Hematopoietic multipotent progenitor cell treated with erythropoietin and hydrocortisone succinate and interleukin-3 and kit ligand, for 8 days (in vitro differentiated cells): ENCODE measurements around the gene JAM3.

Source experiments
- DNase-seq: peaks from one replicate; pipeline ENCODE4 v3.0.0-alpha.2; 2015

The JAM3 gene

DNA sequence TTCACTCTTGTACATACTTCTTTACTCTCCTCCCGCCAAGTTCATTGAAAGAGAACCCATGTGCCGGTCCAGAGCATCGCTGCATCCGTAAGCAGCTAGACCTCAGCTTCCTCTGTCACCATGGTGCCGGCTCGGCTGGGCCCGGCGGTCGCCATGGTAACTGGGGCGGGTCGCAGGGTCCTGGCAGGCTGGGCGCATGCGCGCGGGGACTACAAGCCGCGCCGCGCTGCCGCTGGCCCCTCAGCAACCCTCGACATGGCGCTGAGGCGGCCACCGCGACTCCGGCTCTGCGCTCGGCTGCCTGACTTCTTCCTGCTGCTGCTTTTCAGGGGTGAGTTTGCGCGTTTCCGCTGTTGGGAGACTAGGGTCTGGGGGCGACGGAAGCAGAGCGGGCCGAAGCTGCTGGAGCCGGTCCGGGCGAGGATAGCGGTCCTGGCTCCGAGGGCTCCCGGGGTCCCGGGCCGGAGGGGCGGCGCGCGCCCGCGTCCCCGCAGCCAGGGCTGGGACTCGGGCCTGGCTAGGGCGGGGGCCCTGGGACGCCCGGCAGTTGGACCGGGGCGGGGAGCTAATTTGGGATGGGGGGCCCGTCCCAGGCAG, at the start of gene JAM3:
TSS of gene JAM3 (plus strand) at position 244 of the 597 bp plus-strand sequence. CDS start at position 256, 12 bp downstream.
- peak; percentile 77 for DNase-seq

DNA sequence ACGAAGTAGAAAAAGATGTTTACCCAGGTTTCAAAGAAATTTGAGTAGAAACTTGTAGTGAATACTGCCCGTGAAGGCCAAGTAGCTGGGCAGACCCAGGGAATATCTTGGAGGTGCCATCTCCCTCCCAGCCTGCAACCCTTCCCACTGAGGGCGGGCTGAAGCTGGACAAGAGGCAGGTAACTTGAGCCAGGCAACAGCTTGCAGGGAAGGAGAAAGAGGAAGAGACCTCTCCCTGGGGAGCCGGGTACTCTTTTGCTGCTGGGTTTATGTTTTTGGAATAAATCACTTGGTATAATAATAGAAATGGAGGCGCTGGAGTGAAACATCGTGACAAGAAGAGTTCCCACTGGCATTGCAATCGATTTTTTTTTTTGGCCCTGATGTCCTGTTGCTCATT, 49.4 kb upstream of the JAM3 start:
- DNase-seq = no peak

DNA sequence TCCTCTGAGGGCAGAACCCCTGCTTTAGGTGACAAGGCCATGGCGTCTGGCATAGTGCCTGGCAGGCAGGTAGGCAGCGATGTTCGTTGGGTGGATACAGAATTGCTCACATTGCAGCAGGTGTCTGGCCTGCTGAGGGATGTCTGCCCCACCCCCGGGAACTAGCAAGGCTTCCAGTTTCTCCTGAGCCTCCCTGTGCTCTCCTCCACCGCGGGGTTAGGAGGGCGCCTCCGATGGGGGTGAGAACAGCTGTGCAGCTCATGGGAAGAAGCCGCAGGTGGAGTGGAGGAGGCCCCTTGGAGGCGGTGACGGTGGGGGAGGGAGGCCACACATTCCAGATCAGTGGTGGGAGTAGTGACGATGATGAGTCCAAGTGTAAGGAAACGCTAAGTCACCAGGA, 48.3 kb upstream of the JAM3 start:
- DNase-seq = no peak

GRCh38 chr11:134021326-134021725, 47.5 kb upstream of the JAM3 start:
- DNase-seq = no peak

GRCh38 chr11:134022748-134023147, 46.1 kb upstream of the JAM3 start:
- no peak for DNase-seq

- DNase-seq = no peak
Observed at GRCh38 chr11:134024420-134025081, 44.3 kb upstream of the JAM3 start.

- DNase-seq = no peak
Observed at GRCh38 chr11:134025082-134025429, 43.8 kb upstream of the JAM3 start.

- no peak for DNase-seq
Observed at GRCh38 chr11:134026655-134027343, 42.1 kb upstream of the JAM3 start.

GRCh38 chr11:134027671-134028070, 41.2 kb upstream of the JAM3 start:
- no peak for DNase-seq

DNA sequence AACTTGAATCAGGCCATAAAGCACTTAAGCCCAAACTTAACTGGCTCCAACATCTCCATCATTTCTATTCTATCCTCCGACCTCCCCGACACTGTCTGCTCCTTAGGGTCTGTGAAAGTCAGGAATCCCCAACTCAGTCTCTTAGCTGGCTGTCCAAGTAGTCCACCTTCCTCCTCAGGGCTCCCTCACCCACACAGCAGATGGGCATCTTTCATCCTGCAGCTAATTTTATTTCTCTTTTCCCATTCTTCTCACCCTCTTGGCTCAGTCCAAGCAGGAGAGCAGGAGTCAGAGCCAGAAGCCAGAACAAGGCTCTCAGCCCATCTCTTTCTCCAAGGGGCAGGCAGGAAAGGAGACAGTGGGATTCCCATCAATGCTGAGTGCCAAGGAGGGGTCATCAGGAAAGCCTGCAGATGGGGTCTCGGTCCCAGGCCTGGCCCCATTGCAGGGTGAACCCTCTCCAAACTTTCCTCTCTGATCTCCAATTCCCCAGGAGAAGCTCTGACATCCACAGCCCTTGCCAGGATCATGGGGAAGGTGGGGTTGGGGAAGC, 40.4 kb upstream of the JAM3 start:
- DNase-seq = no peak

DNA sequence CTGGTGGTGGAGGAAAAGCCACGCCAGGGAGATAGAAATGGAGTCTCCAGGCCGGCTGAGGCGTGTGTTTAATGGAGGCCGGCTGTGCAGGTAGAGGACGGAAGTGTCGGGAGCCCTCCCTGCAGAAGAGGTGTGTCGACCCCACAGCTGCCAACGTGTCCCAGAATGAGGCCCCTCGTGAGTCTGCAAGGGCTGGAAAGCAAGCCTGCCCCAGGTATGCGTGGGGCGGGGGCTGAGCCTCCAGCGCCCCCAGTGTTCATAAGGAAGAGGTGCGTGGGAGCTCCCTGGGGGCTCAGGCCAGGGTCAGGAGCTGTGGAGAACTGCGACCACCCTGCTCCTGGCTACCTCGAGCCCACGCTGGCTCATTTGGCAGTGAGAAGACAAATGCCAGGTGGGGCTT, 38.0 kb upstream of the JAM3 start:
- no peak for DNase-seq

- DNase-seq = no peak
Observed at GRCh38 chr11:134032043-134032442, 36.8 kb upstream of the JAM3 start.

GRCh38 chr11:134032501-134033091, 36.3 kb upstream of the JAM3 start:
- DNase-seq = no peak

GRCh38 chr11:134033276-134033675, 35.6 kb upstream of the JAM3 start:
- DNase-seq = no peak

GRCh38 chr11:134033696-134034491, 35.0 kb upstream of the JAM3 start:
- peak; percentile 19 for DNase-seq

GRCh38 chr11:134034496-134035381, 34.1 kb upstream of the JAM3 start:
- no peak for DNase-seq

DNA sequence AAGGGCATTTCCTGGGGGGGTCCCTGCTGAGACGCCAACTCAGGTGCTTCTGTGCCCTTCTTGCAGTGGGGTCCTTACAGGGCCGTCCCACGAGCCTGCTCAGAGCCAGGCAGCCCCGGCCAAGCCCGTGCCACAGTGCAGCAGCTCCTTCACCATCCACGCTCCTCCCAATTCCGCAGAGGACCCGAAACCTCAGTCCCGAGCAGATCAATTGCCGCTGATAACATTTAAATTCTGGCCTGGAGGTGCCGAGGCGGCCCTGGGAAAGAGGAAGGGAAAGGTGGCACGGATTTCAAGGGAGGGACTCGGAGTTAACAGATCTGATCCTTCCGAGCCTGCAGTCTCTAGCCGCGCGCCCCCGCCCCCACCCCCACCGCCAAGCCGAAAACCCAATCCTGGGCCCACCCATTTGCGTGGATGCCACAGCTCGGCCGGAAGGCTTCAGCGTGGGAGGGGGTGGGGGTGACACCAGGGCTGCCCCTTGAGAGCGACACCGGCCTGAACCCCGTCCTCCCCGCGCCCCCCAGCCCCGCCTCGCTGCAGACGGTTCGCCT, 32.3 kb upstream of the JAM3 start:
- no peak for DNase-seq

GRCh38 chr11:134037046-134037908, 31.6 kb upstream of the JAM3 start:
- DNase-seq = no peak

DNA sequence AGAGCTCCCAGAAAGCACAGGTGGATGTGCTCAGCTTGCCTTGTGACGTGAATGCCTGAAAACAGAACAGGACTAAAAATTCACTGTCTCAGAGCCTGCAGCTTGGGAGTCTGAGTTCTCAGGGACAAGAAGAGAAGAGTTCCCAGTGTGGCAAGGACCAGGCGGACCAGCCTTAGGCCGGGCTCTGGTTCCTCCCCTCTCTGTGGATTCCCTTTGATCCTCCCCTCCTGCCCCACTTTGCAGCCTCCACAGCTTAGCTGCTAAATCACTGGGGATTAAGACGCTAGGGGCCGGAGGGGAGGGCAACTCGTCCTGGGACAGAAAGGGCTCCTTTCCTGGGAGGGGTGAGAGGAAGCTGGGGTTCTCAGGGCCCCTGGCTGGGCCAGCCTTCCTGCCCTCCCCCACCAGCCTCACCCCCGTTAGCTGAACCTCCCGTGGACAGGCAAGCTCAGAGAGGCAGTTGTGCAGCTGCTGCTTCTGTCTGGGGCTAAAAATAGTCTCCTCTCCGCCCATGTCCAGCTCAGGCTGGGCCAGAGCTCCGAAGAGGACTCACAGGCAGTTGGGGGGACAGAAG, 29.9 kb upstream of the JAM3 start:
- no peak for DNase-seq
